Skeletal muscle tissue (tissue), 4 donors: Measurements from ENCODE around the gene POLR3E. TPM values are rescaled to one million over a fixed set of nuclear protein-coding genes. Genes with fewer than 3 reads are reported as not detected.

Source experiments
- H3K27ac ChIP-seq: one replicate; pipeline ENCODE4 v1.7.0; 2013; ENCODE audit warnings: mild to moderate bottlenecking, low read depth, low read length, inconsistent platforms
- H3K27me3 ChIP-seq, 3 donors: one replicate each; pipeline ENCODE4 v1.7.0; 2013; ENCODE audit warnings: low read length in 3 of 3; ENCODE audit not compliant: control insufficient read depth in 3 of 3, insufficient read depth in 3 of 3
- H3K36me3 ChIP-seq, 3 donors: one replicate each; pipeline ENCODE4 v1.7.0; 2013; ENCODE audit warnings: low read length in 3 of 3; ENCODE audit not compliant: control insufficient read depth in 3 of 3, insufficient read depth in 3 of 3
- H3K4me1 ChIP-seq, 3 donors: one replicate each; pipeline ENCODE4 v1.7.0; 2013; ENCODE audit warnings: low read length in 3 of 3, mild to moderate bottlenecking in 3 of 3; ENCODE audit not compliant: control insufficient read depth in 3 of 3, insufficient read depth in 3 of 3
- H3K4me3 ChIP-seq, 3 donors: one replicate each; pipeline ENCODE4 v1.7.0; 2013; ENCODE audit warnings: low read length in 3 of 3
- H3K9ac ChIP-seq, 3 donors: one replicate each; pipeline ENCODE4 v1.7.0; 2013; ENCODE audit warnings: low read length in 3 of 3, mild to moderate bottlenecking in 3 of 3, moderate library complexity in 2 of 3, low read depth in 1 of 3
- H3K9me3 ChIP-seq, 3 donors: one replicate each; pipeline ENCODE4 v1.7.0; 2013; ENCODE audit warnings: low read length in 3 of 3; ENCODE audit not compliant: control insufficient read depth in 3 of 3
- total RNA-seq: library from RNA; depleted of rRNA; stranded (reverse); fragments of >200 nt; gene quantifications from one replicate; pipeline ENCODE4 v1.2.3, GENCODE V29; 2014
- donor health status: Osteomylitis.

The POLR3E gene
- total RNA-seq, 1 donor from 2014 or later: 22.4 TPM

GRCh38 chr16:22381392-22381791, 84.2 kb downstream of the POLR3E start:
- H3K9ac ChIP-seq: no peak overlapping the region
- no peak overlapping the region for H3K27ac ChIP-seq
- H3K36me3 ChIP-seq: no peaks in the 10 kb centered on the region

GRCh38 chr16:22383827-22384226, 86.6 kb downstream of the POLR3E start:
- H3K36me3 ChIP-seq: no peaks in the 10 kb centered on the region
- H3K9me3 ChIP-seq: no peaks in the 10 kb centered on the region
- H3K27me3 ChIP-seq: no peaks in the 10 kb centered on the region
- no peak overlapping the region for H3K27ac ChIP-seq
- H3K9ac ChIP-seq: no peak overlapping the region
- H3K4me3 ChIP-seq: no peak overlapping the region
- H3K4me1 ChIP-seq: peaks cover 0 to 3% (median 0%) of the 10 kb centered on the region in 3 donors

More at GRCh38 chr16:22381392-22381791, 84.2 kb downstream of the POLR3E start:
- no peak overlapping the region for H3K4me3 ChIP-seq
- no peaks in the 10 kb centered on the region for H3K4me1 ChIP-seq
- no peaks in the 10 kb centered on the region for H3K9me3 ChIP-seq
- H3K27me3 ChIP-seq: no peaks in the 10 kb centered on the region

Other genes starting within 250 kb of the POLR3E start
- gene VWA3A, start 204.9 kb upstream of the POLR3E start, total RNA-seq: under 0.01 TPM
- not detected for gene SDR42E2, start 134.9 kb upstream of the POLR3E start, total RNA-seq
- 86.1 TPM for gene EEF2K, start 91.1 kb upstream of the POLR3E start, total RNA-seq
- 25.6 TPM for gene CDR2, start 77.2 kb downstream of the POLR3E start, total RNA-seq
- gene NPIPB5, start 213.5 kb downstream of the POLR3E start, total RNA-seq: 124 TPM